Central memory CD8-positive, alpha-beta T cell (primary cell): ENCODE measurements around the gene PRR33.
A peak's percentile ranks its signal among the peaks of the same experiment; 100 is the strongest.

ENCODE experiments used
- ATAC-seq: fragments of 150-1000 bp; cut with Tn5 transposase; replicated peaks from 2 replicates; pipeline ENCODE4 v1.10.0; 2022; ENCODE audit warnings: mild to moderate bottlenecking, moderate FRiP score, moderate number of reproducible peaks; ENCODE audit not compliant: poor library complexity, severe bottlenecking; ENCODE audit errors: extremely low read depth
- DNase-seq, 2 donors: peaks; one replicate each; pipeline ENCODE4 v3.0.0; 2021; ENCODE audit warnings: low spot score in 2 of 2
- H3K27ac Mint-ChIP-seq: one replicate; pipeline ENCODE4 v1.8.0; 2022; ENCODE audit warnings: low read depth, mild to moderate bottlenecking, moderate library complexity, mixed read lengths
- H3K27me3 Mint-ChIP-seq: one replicate; pipeline ENCODE4 v1.8.0; 2022; ENCODE audit warnings: mixed read lengths
- H3K36me3 Mint-ChIP-seq: one replicate; pipeline ENCODE4 v1.8.0; 2022; ENCODE audit warnings: mild to moderate bottlenecking, moderate library complexity, mixed read lengths; ENCODE audit not compliant: insufficient read depth
- H3K4me1 Mint-ChIP-seq: one replicate; pipeline ENCODE4 v1.8.0; 2022; ENCODE audit warnings: mixed read lengths
- H3K4me3 Mint-ChIP-seq: one replicate; pipeline ENCODE4 v1.8.0; 2022; ENCODE audit warnings: mild to moderate bottlenecking, moderate library complexity, mixed read lengths
- H3K9me3 Mint-ChIP-seq: one replicate; pipeline ENCODE4 v1.8.0; 2022; ENCODE audit warnings: mixed read lengths

PRR33 gene

GRCh38 chr11:1869427-1870325, 22.0 kb downstream of the PRR33 start:
- Mint-ChIP-seq H3K27ac (peak overlapping the region; percentile 93), H3K27me3 (no peaks in the 10 kb centered on the region), H3K9me3 (no peaks in the 10 kb centered on the region), H3K4me3 (peak overlapping the region; percentile 75), H3K36me3 (peaks cover 34% of the 10 kb centered on the region), H3K4me1 (peaks cover 75% of the 10 kb centered on the region)
- ATAC-seq (no peak), DNase-seq (no peak)

GRCh38 chr11:1868636-1869291, 22.9 kb downstream of the PRR33 start:
- Mint-ChIP-seq H3K9me3 (no peaks in the 10 kb centered on the region), H3K4me1 (peaks cover 74% of the 10 kb centered on the region), H3K36me3 (peaks cover 34% of the 10 kb centered on the region), H3K27me3 (no peaks in the 10 kb centered on the region), H3K27ac (peak overlapping the region; percentile 93), H3K4me3 (peak overlapping the region; percentile 75)
- DNase-seq (no peak), ATAC-seq (no peak)

GRCh38 chr11:1868056-1868635, 23.5 kb downstream of the PRR33 start:
- H3K36me3 Mint-ChIP-seq: peaks cover 33% of the 10 kb centered on the region
- DNase-seq: no peak
- H3K27ac Mint-ChIP-seq: peak overlapping the region; percentile 93
- H3K27me3 Mint-ChIP-seq: no peaks in the 10 kb centered on the region
- H3K9me3 Mint-ChIP-seq: no peaks in the 10 kb centered on the region
- peak overlapping the region; percentile 32 for H3K4me3 Mint-ChIP-seq
- no peak for ATAC-seq
- H3K4me1 Mint-ChIP-seq: peaks cover 68% of the 10 kb centered on the region

- ATAC-seq: no peak
- Mint-ChIP-seq H3K36me3 (peaks cover 33% of the 10 kb centered on the region), H3K4me3 (peak overlapping the region; percentile 9)
These were observed 24.3 kb downstream of the PRR33 start for GRCh38 chr11:1867381-1867780.

GRCh38 chr11:1866776-1867175, 24.9 kb downstream of the PRR33 start:
- H3K27me3 Mint-ChIP-seq: no peaks in the 10 kb centered on the region
- peaks cover 33% of the 10 kb centered on the region for H3K36me3 Mint-ChIP-seq
- H3K4me1 Mint-ChIP-seq: peaks cover 54% of the 10 kb centered on the region
- ATAC-seq (no peak), DNase-seq (no peak)
- H3K27ac Mint-ChIP-seq: no peak overlapping the region
- no peak overlapping the region for H3K4me3 Mint-ChIP-seq
- H3K9me3 Mint-ChIP-seq: no peaks in the 10 kb centered on the region

More at GRCh38 chr11:1867381-1867780, 24.3 kb downstream of the PRR33 start:
- H3K27me3 Mint-ChIP-seq: no peaks in the 10 kb centered on the region
- peaks cover 60% of the 10 kb centered on the region for H3K4me1 Mint-ChIP-seq
- H3K27ac Mint-ChIP-seq: no peak overlapping the region
- no peaks in the 10 kb centered on the region for H3K9me3 Mint-ChIP-seq
- DNase-seq: no peak

- peaks cover 33% of the 10 kb centered on the region for H3K36me3 Mint-ChIP-seq
- DNase-seq (no peak), ATAC-seq (no peak)
- peaks cover 49% of the 10 kb centered on the region for H3K4me1 Mint-ChIP-seq
- H3K27ac Mint-ChIP-seq: peak overlapping the region; percentile 44
- no peaks in the 10 kb centered on the region for H3K9me3 Mint-ChIP-seq
- H3K4me3 Mint-ChIP-seq: peak overlapping the region; percentile 24
- H3K27me3 Mint-ChIP-seq: no peaks in the 10 kb centered on the region
These were observed 25.5 kb downstream of the PRR33 start for GRCh38 chr11:1866226-1866625.

GRCh38 chr11:1864831-1865665, 26.6 kb downstream of the PRR33 start:
- Mint-ChIP-seq H3K36me3 (peaks cover 24% of the 10 kb centered on the region), H3K4me1 (peaks cover 37% of the 10 kb centered on the region), H3K27ac (peak overlapping the region; percentile 44), H3K9me3 (no peaks in the 10 kb centered on the region), H3K27me3 (no peaks in the 10 kb centered on the region), H3K4me3 (peak overlapping the region; percentile 24)
- ATAC-seq (no peak), DNase-seq (no peak)

- peaks cover 29% of the 10 kb centered on the region for H3K4me1 Mint-ChIP-seq
- H3K27ac Mint-ChIP-seq: no peak overlapping the region
- ATAC-seq (no peak), DNase-seq (no peak)
- H3K27me3 Mint-ChIP-seq: no peaks in the 10 kb centered on the region
- H3K36me3 Mint-ChIP-seq: peaks cover 18% of the 10 kb centered on the region
- H3K9me3 Mint-ChIP-seq: no peaks in the 10 kb centered on the region
- H3K4me3 Mint-ChIP-seq: peak overlapping the region; percentile 5
These were observed 27.5 kb downstream of the PRR33 start for GRCh38 chr11:1864231-1864630.

GRCh38 chr11:1863352-1864216, 28.1 kb downstream of the PRR33 start:
- Mint-ChIP-seq H3K9me3 (no peaks in the 10 kb centered on the region), H3K4me3 (peak overlapping the region; percentile 5), H3K4me1 (peaks cover 26% of the 10 kb centered on the region), H3K36me3 (peaks cover 16% of the 10 kb centered on the region), H3K27ac (no peak overlapping the region), H3K27me3 (no peaks in the 10 kb centered on the region)
- ATAC-seq (no peak), DNase-seq (no peak)

- no peaks in the 10 kb centered on the region for H3K27me3 Mint-ChIP-seq
- no peaks in the 10 kb centered on the region for H3K9me3 Mint-ChIP-seq
- no peak overlapping the region for H3K27ac Mint-ChIP-seq
- peaks cover 16% of the 10 kb centered on the region for H3K36me3 Mint-ChIP-seq
- peaks cover 24% of the 10 kb centered on the region for H3K4me1 Mint-ChIP-seq
- ATAC-seq (no peak), DNase-seq (no peak)
- peak overlapping the region; percentile 21 for H3K4me3 Mint-ChIP-seq
These were observed 28.9 kb downstream of the PRR33 start for GRCh38 chr11:1862588-1863351.
